ENCODE data around the gene MATN1.

DNA sequence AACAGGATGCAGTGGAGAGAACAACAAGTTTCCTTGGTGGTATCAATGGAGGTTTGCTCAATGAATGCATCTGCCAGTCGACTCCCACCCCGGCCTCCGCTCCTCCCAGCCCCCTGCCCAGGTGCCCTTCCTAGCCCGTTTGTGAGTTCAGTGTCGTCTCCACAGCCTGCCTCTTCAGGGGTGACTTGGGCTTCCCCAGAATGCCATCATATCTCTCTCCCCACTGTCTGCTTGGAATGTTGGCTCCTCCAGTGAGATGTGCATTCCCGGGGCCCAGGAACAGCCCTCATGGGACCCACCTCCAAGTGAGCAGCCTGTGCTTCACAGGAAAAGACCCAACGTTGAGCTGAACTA is 30.5 kb downstream of the MATN1 start:
- TF ChIP-seq, protein P1, sequence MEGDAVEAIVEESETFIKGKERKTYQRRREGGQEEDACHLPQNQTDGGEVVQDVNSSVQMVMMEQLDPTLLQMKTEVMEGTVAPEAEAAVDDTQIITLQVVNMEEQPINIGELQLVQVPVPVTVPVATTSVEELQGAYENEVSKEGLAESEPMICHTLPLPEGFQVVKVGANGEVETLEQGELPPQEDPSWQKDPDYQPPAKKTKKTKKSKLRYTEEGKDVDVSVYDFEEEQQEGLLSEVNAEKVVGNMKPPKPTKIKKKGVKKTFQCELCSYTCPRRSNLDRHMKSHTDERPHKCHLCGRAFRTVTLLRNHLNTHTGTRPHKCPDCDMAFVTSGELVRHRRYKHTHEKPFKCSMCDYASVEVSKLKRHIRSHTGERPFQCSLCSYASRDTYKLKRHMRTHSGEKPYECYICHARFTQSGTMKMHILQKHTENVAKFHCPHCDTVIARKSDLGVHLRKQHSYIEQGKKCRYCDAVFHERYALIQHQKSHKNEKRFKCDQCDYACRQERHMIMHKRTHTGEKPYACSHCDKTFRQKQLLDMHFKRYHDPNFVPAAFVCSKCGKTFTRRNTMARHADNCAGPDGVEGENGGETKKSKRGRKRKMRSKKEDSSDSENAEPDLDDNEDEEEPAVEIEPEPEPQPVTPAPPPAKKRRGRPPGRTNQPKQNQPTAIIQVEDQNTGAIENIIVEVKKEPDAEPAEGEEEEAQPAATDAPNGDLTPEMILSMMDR (IDR thresholded peaks at IDR 0.05): no peak
- TF ChIP-seq POLR2A (IDR thresholded peaks at IDR 0.05): no peak

All from Peyer's patch (tissue), 4 donors.